Upper lobe of right lung (tissue), 1 donor: ENCODE measurements around the gene NCKAP5. TPM values are rescaled to one million over a fixed set of nuclear protein-coding genes. Genes with fewer than 3 reads are reported as not detected.

Experiments used
- ATAC-seq: fragments of 200-7000 bp; cut with Tn5 transposase; one replicate; pipeline ENCODE4 v1.9.1; 2020; ENCODE audit warnings: mild to moderate bottlenecking, moderate library complexity
- DNase-seq: peaks from one replicate; pipeline ENCODE4 v3.0.0-alpha.2; 2020
- H3K27ac ChIP-seq: fragments of 200-600 bp; one replicate; pipeline ENCODE4 v1.8.0; 2022
- H3K27me3 ChIP-seq: fragments of 200-600 bp; one replicate; pipeline ENCODE4 v1.8.0; 2022; ENCODE audit warnings: mild to moderate bottlenecking
- H3K36me3 ChIP-seq: fragments of 200-600 bp; one replicate; pipeline ENCODE4 v1.8.0; 2022
- H3K4me1 ChIP-seq: fragments of 200-600 bp; one replicate; pipeline ENCODE4 v1.8.0; 2022
- H3K4me3 ChIP-seq: fragments of 200-600 bp; one replicate; pipeline ENCODE4 v1.8.0; 2022; ENCODE audit warnings: mild to moderate bottlenecking
- H3K9me3 ChIP-seq: fragments of 200-600 bp; one replicate; pipeline ENCODE4 v1.8.0; 2022
- CTCF ChIP-seq: fragments of 200-600 bp; IDR thresholded peaks from one replicate; pipeline ENCODE4 v1.8.0; 2022; ENCODE audit warnings: antibody characterized with exemption
- intact Hi-C: fragments of 100-400 bp; cut with DNase I; formaldehyde crosslinking; loops from one replicate; pipeline ENCODE4 v1.11.0; 2022
- total RNA-seq: library from RNA; stranded (reverse); fragmentation: NEBNext Ultra II Directional; extraction: Animal tissue kit (Norgen Biotek cat#: 25700); gene quantifications from one replicate; pipeline ENCODE4 v1.2.1, GENCODE V29; 2021
- donor health status: DM: no; HTN: yes; CAD: no; lungs with severe emphysema.

Gene NCKAP5
- total RNA-seq, 1 donor from 2014 or later, result 40.8 TPM

GRCh38 chr2:132752421-132753206, 815.6 kb downstream of the NCKAP5 start:
- H3K27ac ChIP-seq, result no peak overlapping the region
- intact Hi-C loops, result no loop called here
- ATAC-seq (no peak), DNase-seq (no peak)
- no peaks in the 10 kb centered on the region for H3K4me1 ChIP-seq
- no peak for TF ChIP-seq CTCF
- no peaks in the 10 kb centered on the region for H3K27me3 ChIP-seq
- H3K9me3 ChIP-seq, result no peaks in the 10 kb centered on the region
- no peaks in the 10 kb centered on the region for H3K36me3 ChIP-seq
- no peak overlapping the region for H3K4me3 ChIP-seq

- Histone ChIP-seq H3K4me3 (no peak overlapping the region), H3K27me3 (no peaks in the 10 kb centered on the region)
- no peak for ATAC-seq
Measured at GRCh38 chr2:132751836-132752235, 816.4 kb downstream of the NCKAP5 start.

GRCh38 chr2:132750606-132751005, 817.7 kb downstream of the NCKAP5 start:
- no peak for ATAC-seq
- Histone ChIP-seq H3K9me3 (no peaks in the 10 kb centered on the region), H3K27ac (no peak overlapping the region), H3K27me3 (no peaks in the 10 kb centered on the region), H3K4me1 (no peaks in the 10 kb centered on the region), H3K36me3 (no peaks in the 10 kb centered on the region), H3K4me3 (no peak overlapping the region)
- intact Hi-C loops, result no loop called here
- no peak for TF ChIP-seq CTCF
- DNase-seq, result no peak

More at GRCh38 chr2:132751836-132752235, 816.4 kb downstream of the NCKAP5 start:
- H3K4me1 ChIP-seq, result no peaks in the 10 kb centered on the region
- no peaks in the 10 kb centered on the region for H3K9me3 ChIP-seq
- DNase-seq, result no peak
- H3K36me3 ChIP-seq, result no peaks in the 10 kb centered on the region
- intact Hi-C loops, result no loop called here
- no peak overlapping the region for H3K27ac ChIP-seq
- TF ChIP-seq CTCF, result no peak

- no peak for TF ChIP-seq CTCF
- no peaks in the 10 kb centered on the region for H3K4me1 ChIP-seq
- no peak overlapping the region for H3K27ac ChIP-seq
- intact Hi-C loops, result no loop called here
- DNase-seq (no peak), ATAC-seq (no peak)
- H3K36me3 ChIP-seq, result no peaks in the 10 kb centered on the region
- H3K27me3 ChIP-seq, result no peaks in the 10 kb centered on the region
- H3K9me3 ChIP-seq, result peaks cover 2% of the 10 kb centered on the region
- H3K4me3 ChIP-seq, result no peak overlapping the region
Measured at GRCh38 chr2:132747046-132747445, 821.2 kb downstream of the NCKAP5 start.

GRCh38 chr2:132741754-132742153, 826.5 kb downstream of the NCKAP5 start:
- Histone ChIP-seq H3K27ac (no peak overlapping the region), H3K4me3 (no peak overlapping the region), H3K36me3 (no peaks in the 10 kb centered on the region), H3K4me1 (no peaks in the 10 kb centered on the region), H3K27me3 (no peaks in the 10 kb centered on the region), H3K9me3 (peaks cover 2% of the 10 kb centered on the region)
- intact Hi-C loops, result no loop called here
- DNase-seq (no peak), ATAC-seq (no peak)
- no peak for TF ChIP-seq CTCF
